Mucosa of rectum (tissue), 2 donors: ENCODE results near the gene AOC2.
"Not testable (repeated sequence)": the region's sequence is repeated elsewhere in the genome, so short reads cannot be mapped to it uniquely, and the experiment has no call there.

ENCODE experiments used
- H3K27ac ChIP-seq, 2 donors: one replicate each; pipeline ENCODE4 v1.7.0; 2013; ENCODE audit warnings: inconsistent platforms in 2 of 2, low read depth in 2 of 2, low read length in 2 of 2
- H3K27me3 ChIP-seq, 2 donors: one replicate each; pipeline ENCODE4 v1.7.0; 2013; ENCODE audit warnings: low read length in 2 of 2; ENCODE audit not compliant: control insufficient read depth in 2 of 2, insufficient read depth in 2 of 2
- H3K36me3 ChIP-seq, 2 donors: one replicate each; pipeline ENCODE4 v1.7.0; 2013; ENCODE audit warnings: low read length in 2 of 2; ENCODE audit not compliant: control insufficient read depth in 2 of 2, insufficient read depth in 2 of 2
- H3K4me1 ChIP-seq, 2 donors: one replicate each; pipeline ENCODE4 v1.7.0; 2013; ENCODE audit warnings: low read length in 2 of 2, mild to moderate bottlenecking in 1 of 2; ENCODE audit not compliant: control insufficient read depth in 2 of 2, insufficient read depth in 2 of 2
- H3K4me3 ChIP-seq, 2 donors: one replicate each; pipeline ENCODE4 v1.7.0; 2013; ENCODE audit warnings: low read length in 2 of 2
- H3K9ac ChIP-seq, 2 donors: one replicate each; pipeline ENCODE4 v1.7.0; 2013; ENCODE audit warnings: low read length in 2 of 2, low read depth in 1 of 2, mild to moderate bottlenecking in 1 of 2
- H3K9me3 ChIP-seq, 2 donors: one replicate each; pipeline ENCODE4 v1.7.0; 2013; ENCODE audit warnings: low read length in 2 of 2; ENCODE audit not compliant: control insufficient read depth in 2 of 2
- donor health status: healthy.
- donor health status: Normal muscosa, but diverticular disease.

Gene AOC2

GRCh38 chr17:42894283-42895184, 50.2 kb downstream of the AOC2 start:
- no peaks in the 10 kb centered on the region for H3K36me3 ChIP-seq
- peaks cover 18 to 22% of the 10 kb centered on the region in 2 donors for H3K4me1 ChIP-seq
- no peak overlapping the region for H3K9ac ChIP-seq
- peak overlapping the region; percentile 22 to 55 for H3K4me3 ChIP-seq
- peaks cover 5 to 9% of the 10 kb centered on the region in 2 donors for H3K27me3 ChIP-seq
- no peaks in the 10 kb centered on the region for H3K9me3 ChIP-seq
- peak overlapping the region in 1 of 2 donors; percentile 11 for H3K27ac ChIP-seq

DNA sequence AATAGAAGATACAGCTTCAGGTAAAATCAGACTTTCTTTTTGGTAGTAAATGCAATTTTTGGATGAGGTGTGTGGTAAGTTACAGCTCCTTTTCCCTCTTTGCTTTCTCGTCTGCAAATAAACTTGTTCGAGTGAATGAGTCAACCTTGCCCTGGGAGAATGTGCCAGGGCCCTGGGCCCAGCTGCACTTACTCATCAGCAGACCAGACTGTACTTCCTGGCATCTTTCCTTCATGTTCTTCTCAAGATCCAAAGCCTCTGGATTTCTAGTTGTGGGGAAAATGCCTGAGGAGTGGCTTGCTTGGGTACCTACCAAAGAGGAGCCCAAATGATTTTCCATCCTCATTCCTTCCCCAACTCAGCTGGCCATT, 50.8 kb downstream of the AOC2 start:
- H3K27me3 ChIP-seq = peaks cover 5 to 12% of the 10 kb centered on the region in 2 donors
- H3K36me3 ChIP-seq = no peaks in the 10 kb centered on the region
- no peak overlapping the region for H3K4me3 ChIP-seq
- no peaks in the 10 kb centered on the region for H3K9me3 ChIP-seq
- peaks cover 18 to 22% of the 10 kb centered on the region in 2 donors for H3K4me1 ChIP-seq
- H3K27ac ChIP-seq = peak overlapping the region in 1 of 2 donors; percentile 11
- no peak overlapping the region for H3K9ac ChIP-seq

GRCh38 chr17:42898147-42898811, 53.9 kb downstream of the AOC2 start:
- no peak overlapping the region for H3K4me3 ChIP-seq

GRCh38 chr17:42899981-42900380, 55.6 kb downstream of the AOC2 start:
- H3K27ac ChIP-seq, H3K4me3 ChIP-seq, H3K9me3 ChIP-seq, H3K36me3 ChIP-seq, H3K4me1 ChIP-seq, H3K9ac ChIP-seq: not testable (repeated sequence)
- H3K27me3 ChIP-seq = peaks cover 13 to 35% of the 10 kb centered on the region in 2 donors

More at GRCh38 chr17:42898147-42898811, 53.9 kb downstream of the AOC2 start:
- Histone ChIP-seq H3K36me3 (no peaks in the 10 kb centered on the region), H3K9me3 (no peaks in the 10 kb centered on the region), H3K27me3 (peaks cover 7 to 29% of the 10 kb centered on the region in 2 donors), H3K4me1 (peaks cover 15 to 17% of the 10 kb centered on the region in 2 donors), H3K9ac (no peak overlapping the region), H3K27ac (no peak overlapping the region)
